Astrocyte (in vitro differentiated cells and primary cell): Measurements from ENCODE around the gene WDPCP. TPM values are rescaled to one million over a fixed set of nuclear protein-coding genes. Genes with fewer than 3 reads are reported as not detected.
"Not testable (repeated sequence)": the region's sequence is repeated elsewhere in the genome, so short reads cannot be mapped to it uniquely, and the experiment has no call there.

Source experiments
- DNase-seq: peaks from one replicate; pipeline ENCODE4 v3.0.0-alpha.2; 2010; ENCODE audit warnings: low read depth
- FAIRE-seq: peaks from 2 replicates; lab custom pipeline; 2011; peaks lifted over from hg19 to GRCh38; lab: Jason Lieb, UNC
- H2AFZ ChIP-seq: 2 replicates; pipeline ENCODE4 v1.6.0; 2012; ENCODE audit warnings: low read depth, low read length, inconsistent platforms
- H3K27ac ChIP-seq: 2 replicates; pipeline ENCODE4 v1.5.1; 2011; ENCODE audit warnings: low read depth, low read length, inconsistent platforms
- H3K27me3 ChIP-seq: 2 replicates; pipeline ENCODE4 v1.6.0; 2011; ENCODE audit warnings: low read length, inconsistent platforms; ENCODE audit not compliant: insufficient read depth
- H3K36me3 ChIP-seq: 2 replicates; pipeline ENCODE4 v1.5.1; 2011; ENCODE audit warnings: low read length, inconsistent platforms; ENCODE audit not compliant: insufficient read depth
- H3K4me1 ChIP-seq: 2 replicates; pipeline ENCODE4 v1.5.1; 2011; ENCODE audit warnings: low read length, inconsistent platforms; ENCODE audit not compliant: insufficient read depth
- H3K4me2 ChIP-seq: 2 replicates; pipeline ENCODE4 v1.6.0; 2012; ENCODE audit warnings: low read length, inconsistent platforms
- H3K4me3 ChIP-seq: 2 replicates; pipeline ENCODE4 v1.5.1; 2011; ENCODE audit warnings: low read depth, mild to moderate bottlenecking, low read length, inconsistent platforms; ENCODE audit not compliant: insufficient read depth
- H3K79me2 ChIP-seq: 2 replicates; pipeline ENCODE4 v1.6.0; 2012; ENCODE audit warnings: mild to moderate bottlenecking, low read length, inconsistent platforms; ENCODE audit not compliant: insufficient read depth
- H3K9ac ChIP-seq: 2 replicates; pipeline ENCODE4 v1.6.0; 2012; ENCODE audit warnings: mild to moderate bottlenecking, low read length, inconsistent platforms
- H3K9me3 ChIP-seq: 2 replicates; pipeline ENCODE4 v1.5.1; 2012; ENCODE audit warnings: low read depth, mild to moderate bottlenecking, low read length, inconsistent platforms; ENCODE audit not compliant: insufficient read depth
- H4K20me1 ChIP-seq: 2 replicates; pipeline ENCODE4 v1.6.0; 2012; ENCODE audit warnings: low read length, inconsistent platforms; ENCODE audit not compliant: insufficient read depth
- H3K27ac Mint-ChIP-seq: one replicate; pipeline ENCODE4 v1.8.0; 2021; ENCODE audit warnings: mild to moderate bottlenecking, mixed read lengths; ENCODE audit not compliant: unreplicated experiment
- H3K27me3 Mint-ChIP-seq: one replicate; pipeline ENCODE4 v1.8.0; 2021; ENCODE audit warnings: low read depth, mixed read lengths; ENCODE audit not compliant: unreplicated experiment
- H3K36me3 Mint-ChIP-seq: one replicate; pipeline ENCODE4 v1.8.0; 2021; ENCODE audit warnings: low read depth, mixed read lengths; ENCODE audit not compliant: unreplicated experiment
- H3K4me1 Mint-ChIP-seq: one replicate; pipeline ENCODE4 v1.8.0; 2021; ENCODE audit warnings: low read depth, mixed read lengths; ENCODE audit not compliant: unreplicated experiment
- H3K4me3 Mint-ChIP-seq: one replicate; pipeline ENCODE4 v1.8.0; 2021; ENCODE audit warnings: mild to moderate bottlenecking, moderate library complexity, mixed read lengths; ENCODE audit not compliant: unreplicated experiment
- H3K9me3 Mint-ChIP-seq: one replicate; pipeline ENCODE4 v1.8.0; 2021; ENCODE audit warnings: mild to moderate bottlenecking, mixed read lengths; ENCODE audit not compliant: unreplicated experiment
- CTCF ChIP-seq: IDR thresholded peaks from 2 replicates; pipeline ENCODE4 v1.5.1; 2011; ENCODE audit warnings: low read depth, mild to moderate bottlenecking, inconsistent platforms, low read length, moderate library complexity; ENCODE audit not compliant: insufficient read depth
- EZH2 ChIP-seq: IDR thresholded peaks from 2 replicates; pipeline ENCODE4 v1.6.1; 2012; ENCODE audit warnings: mild to moderate bottlenecking, low read length, inconsistent platforms; ENCODE audit not compliant: insufficient read depth
- total RNA-seq: library from RNA; stranded (reverse); gene quantifications from 2 replicates; pipeline ENCODE4 v1.2.1, GENCODE V29; 2021

WDPCP gene
- total RNA-seq, 1 donor from 2014 or later, result 15.1 TPM

- H3K9ac ChIP-seq, result peak overlapping the region; percentile 28
- FAIRE-seq (peak; percentile 88), DNase-seq (peak; percentile 76)
- H3K4me2 ChIP-seq, result peak overlapping the region; percentile 61
- TF ChIP-seq CTCF, result no peak
- no peak for TF ChIP-seq EZH2
- H4K20me1 ChIP-seq, result no peaks in the 10 kb centered on the region
- peak overlapping the region; percentile 69 for H2AFZ ChIP-seq
- H3K27me3 ChIP-seq, result no peaks in the 10 kb centered on the region
- Mint-ChIP-seq H3K36me3 (peaks cover 6% of the 10 kb centered on the region), H3K27me3 (no peaks in the 10 kb centered on the region), H3K9me3 (no peaks in the 10 kb centered on the region), H3K27ac (peak overlapping the region; percentile 85), H3K4me1 (peaks cover 28% of the 10 kb centered on the region), H3K4me3 (peak overlapping the region; percentile 55)
- H3K79me2 ChIP-seq, result no peaks in the 10 kb centered on the region
- H3K36me3 ChIP-seq, result no peaks in the 10 kb centered on the region
- H3K4me1 ChIP-seq, result peaks cover 22% of the 10 kb centered on the region
- no peaks in the 10 kb centered on the region for H3K9me3 ChIP-seq
- H3K4me3 ChIP-seq, result peak overlapping the region; percentile 4
- H3K27ac ChIP-seq, result peak overlapping the region; percentile 66
Observed at GRCh38 chr2:63614448-63614968, 26.2 kb upstream of the WDPCP start.

DNA sequence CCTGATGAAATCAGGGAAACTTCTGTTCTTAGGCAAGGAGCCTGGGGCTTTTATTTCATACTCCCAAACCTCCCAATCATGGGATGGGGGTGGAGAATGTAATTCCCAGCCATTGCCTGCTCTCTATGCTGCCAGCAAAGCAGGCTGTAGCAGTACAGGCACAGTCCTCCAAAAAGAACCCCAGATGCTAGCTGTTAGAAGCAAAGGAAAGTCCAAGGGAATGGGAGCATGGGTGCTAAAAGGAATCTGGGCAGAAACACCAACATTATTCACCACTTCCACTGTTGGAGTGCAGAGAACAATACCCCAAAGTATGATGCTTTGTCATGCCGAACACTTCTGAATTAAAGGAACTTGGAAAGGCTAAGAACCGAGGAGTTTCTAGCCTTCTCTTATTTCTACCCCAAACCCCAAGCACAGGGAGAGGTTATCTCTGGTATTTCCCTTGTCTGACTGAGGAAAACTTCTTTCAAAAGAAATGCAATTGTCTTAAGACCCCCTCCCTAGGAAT lies 25.2 kb upstream of the WDPCP start:
- H3K27ac Mint-ChIP-seq, result peak overlapping the region; percentile 85
- peak; percentile 64 for FAIRE-seq
- Histone ChIP-seq H3K27ac (peak overlapping the region; percentile 66), H3K9ac (peak overlapping the region; percentile 3), H3K4me1 (peaks cover 22% of the 10 kb centered on the region), H2AFZ (peak overlapping the region; percentile 16), H3K36me3 (no peaks in the 10 kb centered on the region), H4K20me1 (no peaks in the 10 kb centered on the region), H3K4me2 (peak overlapping the region; percentile 61), H3K4me3 (no peak overlapping the region), H3K9me3 (no peaks in the 10 kb centered on the region), H3K79me2 (no peaks in the 10 kb centered on the region), H3K27me3 (no peaks in the 10 kb centered on the region)
- H3K4me3 Mint-ChIP-seq, result peak overlapping the region; percentile 55
- H3K27me3 Mint-ChIP-seq, result no peaks in the 10 kb centered on the region
- no peaks in the 10 kb centered on the region for H3K9me3 Mint-ChIP-seq
- DNase-seq, result peak; percentile 58
- H3K36me3 Mint-ChIP-seq, result peaks cover under 1% of the 10 kb centered on the region
- TF ChIP-seq CTCF (no peak), EZH2 (no peak)
- peaks cover 28% of the 10 kb centered on the region for H3K4me1 Mint-ChIP-seq

DNA sequence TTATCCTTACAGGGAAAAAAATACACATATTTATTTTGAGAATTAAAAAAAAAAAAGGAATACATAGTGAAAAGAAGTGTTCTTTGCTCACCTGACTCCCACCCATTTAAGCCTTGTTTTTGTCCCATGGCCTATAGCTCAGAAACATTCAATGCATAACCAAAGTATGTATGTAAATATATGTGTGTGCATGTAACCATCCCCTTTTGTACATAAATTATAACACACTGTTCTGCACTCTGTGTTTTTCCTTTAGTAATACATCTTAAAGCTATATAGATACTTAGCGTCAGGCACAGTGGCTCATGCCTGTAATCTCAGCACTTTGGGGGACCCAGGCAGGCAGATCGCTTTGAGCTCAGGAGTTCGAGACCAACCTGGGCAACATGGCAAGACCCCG lies 22.2 kb upstream of the WDPCP start:
- H3K4me3 ChIP-seq, result no peak overlapping the region
- H4K20me1 ChIP-seq, result no peaks in the 10 kb centered on the region
- no peak overlapping the region for H3K4me2 ChIP-seq
- H3K27me3 ChIP-seq, result no peaks in the 10 kb centered on the region
- Mint-ChIP-seq H3K9me3 (no peaks in the 10 kb centered on the region), H3K36me3 (peaks cover 5% of the 10 kb centered on the region), H3K4me3 (no peak overlapping the region), H3K4me1 (peaks cover 28% of the 10 kb centered on the region), H3K27me3 (no peaks in the 10 kb centered on the region), H3K27ac (no peak overlapping the region)
- FAIRE-seq (no peak), DNase-seq (no peak)
- H3K36me3 ChIP-seq, result peaks cover 16% of the 10 kb centered on the region
- no peaks in the 10 kb centered on the region for H3K9me3 ChIP-seq
- H3K27ac ChIP-seq, result no peak overlapping the region
- no peak overlapping the region for H3K9ac ChIP-seq
- no peaks in the 10 kb centered on the region for H3K79me2 ChIP-seq
- H2AFZ ChIP-seq, result no peak overlapping the region
- TF ChIP-seq CTCF (no peak), EZH2 (no peak)
- peaks cover 22% of the 10 kb centered on the region for H3K4me1 ChIP-seq

- H4K20me1 ChIP-seq, H3K27me3 ChIP-seq, H3K4me2 ChIP-seq, H3K9me3 Mint-ChIP-seq, H3K79me2 ChIP-seq, H3K27me3 Mint-ChIP-seq, H3K4me1 ChIP-seq, H3K9me3 ChIP-seq, H3K36me3 Mint-ChIP-seq, H3K9ac ChIP-seq, H3K4me3 Mint-ChIP-seq, DNase-seq, FAIRE-seq, H3K4me3 ChIP-seq, H3K27ac ChIP-seq, H3K27ac Mint-ChIP-seq, H2AFZ ChIP-seq: not testable (repeated sequence)
- peaks cover 30% of the 10 kb centered on the region for H3K36me3 ChIP-seq
- peaks cover 15% of the 10 kb centered on the region for H3K4me1 Mint-ChIP-seq
Observed at GRCh38 chr2:63608865-63609264, 20.6 kb upstream of the WDPCP start.
